GM18868 (cell line): ENCODE data around the gene ABCC1.
"Not testable (repeated sequence)": the region's sequence is repeated elsewhere in the genome, so short reads cannot be mapped to it uniquely, and the experiment has no call there.

Experiments
- ATAC-seq: cut with Tn5 transposase; IDR thresholded peaks from one replicate; pipeline ENCODE4 v1.9.1; 2021; ENCODE audit warnings: mild to moderate bottlenecking, moderate library complexity; ENCODE audit not compliant: unreplicated experiment

Gene ABCC1

GRCh38 chr16:16172991-16173390, 223.6 kb downstream of the ABCC1 start:
- ATAC-seq, result no peak

GRCh38 chr16:16175296-16175695, 225.9 kb downstream of the ABCC1 start:
- ATAC-seq, result no peak

GRCh38 chr16:16176328-16176727, 226.9 kb downstream of the ABCC1 start:
- no peak for ATAC-seq

- ATAC-seq, result no peak
Observed at GRCh38 chr16:16178455-16179162, 229.2 kb downstream of the ABCC1 start.

- not testable (repeated sequence) for ATAC-seq
Observed at GRCh38 chr16:16181748-16182147, 232.3 kb downstream of the ABCC1 start.

- ATAC-seq, result no peak
Observed at GRCh38 chr16:16182918-16183317, 233.5 kb downstream of the ABCC1 start.

- ATAC-seq, result no peak
Observed at GRCh38 chr16:16183562-16183961, 234.1 kb downstream of the ABCC1 start.

GRCh38 chr16:16184594-16184993, 235.2 kb downstream of the ABCC1 start:
- ATAC-seq, result no peak

- no peak for ATAC-seq
Observed at GRCh38 chr16:16185095-16185494, 235.7 kb downstream of the ABCC1 start.

GRCh38 chr16:16186820-16187219, 237.4 kb downstream of the ABCC1 start:
- no peak for ATAC-seq

GRCh38 chr16:16188827-16189226, 239.4 kb downstream of the ABCC1 start:
- no peak for ATAC-seq

- no peak for ATAC-seq
Observed at GRCh38 chr16:16189842-16190241, 240.4 kb downstream of the ABCC1 start.

GRCh38 chr16:16190546-16190945, 241.1 kb downstream of the ABCC1 start:
- ATAC-seq, result no peak

- not testable (repeated sequence) for ATAC-seq
Observed at GRCh38 chr16:16190966-16191365, 241.6 kb downstream of the ABCC1 start.

- ATAC-seq, result no peak
Observed at GRCh38 chr16:16191493-16192167, 242.2 kb downstream of the ABCC1 start.
